Hindlimb muscle (tissue), 1 donor: ENCODE data around the gene TFAP2D. TPM values are rescaled to one million over a fixed set of nuclear protein-coding genes. Genes with fewer than 3 reads are reported as not detected.

Experiments
- DNase-seq: peaks from one replicate; pipeline ENCODE4 v3.0.0-alpha.2; 2013
- polyA plus RNA-seq: library from polyadenylated mRNA; unstranded; fragments of 120-200 nt; gene quantifications from one replicate; pipeline ENCODE4 v1.2.1, GENCODE V29; 2013; ENCODE audit not compliant: insufficient read length

Gene TFAP2D
- not detected for polyA plus RNA-seq

DNA sequence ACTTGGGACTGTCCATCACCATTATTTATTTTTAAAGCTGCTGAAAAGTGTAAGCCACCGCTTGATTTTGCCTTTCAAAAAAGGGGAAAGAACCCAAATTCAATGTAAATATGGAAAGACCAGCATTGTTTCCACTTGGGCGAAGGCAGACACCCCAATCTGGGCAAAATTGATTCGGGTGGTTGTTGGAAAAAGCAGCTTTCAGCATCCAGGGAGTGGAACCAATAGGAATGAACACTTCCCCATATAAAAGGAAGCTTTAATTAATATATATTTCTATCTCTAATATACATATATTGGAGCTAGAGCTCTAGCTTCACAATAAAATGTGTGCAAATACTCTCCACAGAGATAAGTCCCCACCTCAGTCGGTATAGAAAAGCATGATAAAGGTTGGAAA is at the start of gene TFAP2D:
TFAP2D (plus strand) TSS at position 301 of the 400 bp plus-strand sequence. CDS start 530 bp downstream, outside the sequence.
- DNase-seq: no peak

DNA sequence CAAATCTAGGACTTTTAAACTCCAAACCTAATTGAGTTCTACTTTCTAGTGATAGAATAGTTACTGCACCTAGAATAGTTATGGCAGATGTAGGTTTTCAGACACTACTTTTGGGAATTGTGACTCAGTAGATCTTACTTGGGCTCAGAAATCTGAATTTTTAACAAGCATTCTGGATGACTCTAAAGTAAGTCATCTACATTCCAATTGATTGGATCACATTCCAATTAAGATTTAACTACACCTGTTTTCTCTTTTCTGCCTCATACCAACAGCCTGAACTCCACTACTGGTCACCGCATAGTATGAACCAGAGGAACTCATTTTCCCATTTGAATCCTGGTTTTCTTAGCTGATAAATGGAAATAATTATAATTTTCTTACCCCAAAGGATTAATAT is 49.5 kb upstream of the TFAP2D start:
- no peak for DNase-seq

DNA sequence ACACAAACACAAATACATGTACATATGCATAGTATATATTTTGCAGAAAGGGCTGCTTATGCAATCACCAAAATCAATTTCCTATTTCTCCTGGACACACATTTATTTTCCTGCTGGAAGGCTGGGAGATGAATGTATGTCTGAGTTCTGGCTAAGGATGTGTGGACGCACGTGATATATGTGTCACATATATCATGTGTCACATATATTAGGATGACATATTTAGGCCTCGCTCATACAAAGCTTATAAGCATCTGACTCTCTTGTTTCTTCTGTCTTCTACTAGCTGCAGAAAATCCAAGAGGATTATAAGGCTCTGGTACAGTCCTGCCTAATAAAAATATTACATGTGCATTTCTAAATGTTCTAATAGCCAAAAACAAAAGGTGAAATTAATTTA is 47.2 kb upstream of the TFAP2D start:
- DNase-seq: no peak

DNA sequence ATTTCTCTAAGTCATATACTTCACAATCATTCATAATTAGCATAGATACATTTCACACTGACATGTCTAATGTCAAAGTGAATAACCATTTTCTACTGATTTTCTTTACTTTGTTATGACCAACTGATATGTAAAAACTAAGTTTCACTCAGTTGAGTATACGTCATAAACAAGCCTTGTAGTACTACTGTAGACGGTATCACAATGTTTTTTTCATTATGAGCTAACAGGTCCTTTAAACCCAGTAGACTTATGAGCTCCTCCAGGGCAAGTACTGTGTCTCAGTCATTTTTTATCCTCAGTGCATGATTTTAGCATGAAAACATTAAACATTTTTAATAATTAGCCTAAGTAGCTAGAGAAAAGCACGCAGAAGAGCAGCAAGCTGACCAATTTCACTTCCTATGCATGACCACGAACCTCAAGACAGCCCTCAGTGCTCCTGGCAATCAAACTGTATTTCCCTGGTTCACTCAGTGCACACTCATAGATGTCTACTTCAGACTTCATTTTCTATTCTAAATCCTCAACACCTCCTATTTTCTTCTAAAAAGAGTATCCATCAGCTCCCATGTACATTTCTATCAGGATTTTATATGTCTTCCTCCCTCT is 32.0 kb upstream of the TFAP2D start:
- no peak for DNase-seq

DNA sequence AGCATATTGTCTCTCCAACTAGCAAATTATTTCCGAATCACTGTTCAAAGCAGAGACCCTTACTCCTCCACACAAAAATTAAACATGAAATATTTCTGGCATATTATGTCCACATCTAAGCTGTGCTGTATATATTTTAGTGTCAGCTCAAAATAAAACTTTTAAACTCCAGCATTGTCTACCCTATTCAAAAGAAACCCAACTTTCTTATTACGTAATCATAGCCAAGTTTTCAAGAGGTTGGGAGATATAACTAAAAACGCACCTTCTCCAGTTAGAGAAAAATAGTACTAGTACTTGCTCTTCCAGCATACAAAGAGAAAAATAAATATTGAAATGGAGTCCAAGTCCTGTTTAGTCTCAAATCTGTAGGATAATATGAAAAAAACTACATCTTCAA is 24.1 kb upstream of the TFAP2D start:
- DNase-seq: no peak

DNA sequence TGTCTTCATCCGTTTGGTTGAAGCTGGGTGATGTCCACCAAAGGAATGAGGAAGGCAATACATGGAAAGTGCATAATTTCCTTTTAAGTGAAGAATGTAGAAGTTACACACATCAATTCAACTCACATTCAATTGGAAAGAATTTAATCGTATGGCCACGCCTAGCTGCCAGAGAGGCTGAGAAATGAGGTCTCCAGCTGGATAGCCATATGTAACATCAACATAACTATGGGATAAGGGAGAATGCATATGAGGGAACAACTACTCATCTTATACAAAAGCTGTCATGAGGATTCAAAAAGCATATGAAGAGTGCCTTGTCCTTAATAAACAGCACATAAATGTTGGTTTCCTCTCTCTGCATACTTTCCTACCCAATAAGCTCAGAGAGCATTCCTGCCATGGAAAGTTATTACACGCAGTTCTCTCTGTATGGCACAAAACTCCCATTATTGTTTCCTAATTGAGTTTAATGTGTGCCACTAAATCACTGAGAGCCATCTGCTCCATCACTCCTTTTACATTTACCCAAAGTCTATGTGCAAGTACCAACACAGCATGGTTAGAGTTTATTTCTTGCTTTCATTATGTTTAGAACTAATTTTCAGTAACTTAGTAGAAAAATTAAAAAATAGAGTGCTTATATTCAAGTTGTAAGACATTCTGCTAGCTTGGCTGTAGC is 21.4 kb upstream of the TFAP2D start:
- DNase-seq: no peak

DNA sequence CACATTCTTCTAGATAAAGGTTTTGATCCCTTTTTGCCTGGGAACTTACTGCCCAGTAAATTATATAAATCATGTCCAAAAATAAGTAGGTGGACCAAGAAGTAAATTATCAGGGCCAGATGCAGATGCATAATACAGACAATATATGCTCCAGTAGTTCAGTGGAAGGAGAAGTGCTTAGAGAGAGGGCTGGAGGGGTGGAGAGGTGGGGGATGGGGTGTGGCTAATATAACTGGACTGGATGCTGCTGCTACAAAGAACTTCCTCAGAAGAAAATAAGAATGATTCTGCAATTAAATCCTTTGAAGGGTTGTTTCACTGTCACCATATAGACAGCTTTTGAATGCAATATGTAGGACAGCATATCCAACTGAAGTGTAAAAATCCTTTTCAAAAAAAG is 14.8 kb upstream of the TFAP2D start:
- DNase-seq: no peak

DNA sequence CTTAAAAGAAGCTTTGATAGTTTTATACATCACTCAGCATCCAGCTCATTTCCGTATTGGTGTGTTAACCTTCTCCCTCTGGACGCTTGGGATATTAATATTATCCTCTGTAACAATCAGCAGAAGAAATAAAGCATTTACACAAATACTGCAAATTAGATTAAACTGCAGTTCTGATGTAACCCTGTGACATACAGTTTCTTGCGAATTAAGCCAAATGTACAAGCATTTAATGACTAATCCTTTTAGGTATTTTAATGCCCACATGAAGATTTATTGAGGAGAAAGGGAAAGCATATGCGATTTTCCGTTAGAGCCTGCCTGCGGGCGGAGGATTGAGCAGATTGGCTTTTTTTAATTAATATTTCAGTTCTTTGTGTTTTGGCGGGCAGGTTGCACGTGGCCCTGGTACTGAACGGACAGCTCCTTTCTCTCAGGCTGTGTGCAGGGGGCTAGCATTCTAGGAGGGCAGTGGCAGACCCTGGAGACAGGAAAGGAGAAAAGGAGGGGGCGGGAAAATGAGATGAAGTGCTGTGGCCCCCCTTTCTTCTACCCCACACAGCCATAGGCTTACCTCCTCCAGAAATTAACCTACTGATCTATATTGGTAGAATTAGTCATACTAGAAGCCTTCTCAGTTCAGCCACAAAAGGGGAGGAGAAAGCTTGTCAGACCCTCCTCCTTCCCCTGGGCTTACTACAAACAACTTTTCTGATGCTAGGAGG is 14.1 kb upstream of the TFAP2D start:
- peak; percentile 4 for DNase-seq

- DNase-seq: no peak
These were observed 6.8 kb upstream of the TFAP2D start for GRCh38 chr6:50706575-50706974.

DNA sequence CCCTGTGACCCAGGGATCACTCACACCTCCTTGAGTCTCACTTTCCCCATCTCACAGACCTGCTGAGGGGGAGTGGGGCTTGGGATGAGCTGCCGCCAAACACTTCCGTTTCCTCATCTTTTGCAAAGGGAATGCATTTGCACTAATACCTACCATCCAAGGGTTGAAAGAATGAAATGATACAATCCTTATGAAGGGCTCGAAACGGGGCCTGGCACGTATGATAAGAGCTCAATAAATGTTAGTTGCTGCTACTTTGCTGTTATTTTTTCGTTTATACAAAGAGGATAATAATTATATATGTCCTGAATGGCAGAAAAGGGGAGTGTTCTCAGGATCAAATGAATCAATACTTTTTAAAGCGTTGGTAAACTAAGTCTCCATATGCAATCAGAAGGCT is 6.1 kb upstream of the TFAP2D start:
- DNase-seq: no peak

GRCh38 chr6:50707652-50708300 is 5.5 kb upstream of the TFAP2D start:
- peak; percentile 1 for DNase-seq

GRCh38 chr6:50708664-50709365 is 4.5 kb upstream of the TFAP2D start:
- no peak for DNase-seq

GRCh38 chr6:50709366-50709734 is 4.0 kb upstream of the TFAP2D start:
- no peak for DNase-seq

DNA sequence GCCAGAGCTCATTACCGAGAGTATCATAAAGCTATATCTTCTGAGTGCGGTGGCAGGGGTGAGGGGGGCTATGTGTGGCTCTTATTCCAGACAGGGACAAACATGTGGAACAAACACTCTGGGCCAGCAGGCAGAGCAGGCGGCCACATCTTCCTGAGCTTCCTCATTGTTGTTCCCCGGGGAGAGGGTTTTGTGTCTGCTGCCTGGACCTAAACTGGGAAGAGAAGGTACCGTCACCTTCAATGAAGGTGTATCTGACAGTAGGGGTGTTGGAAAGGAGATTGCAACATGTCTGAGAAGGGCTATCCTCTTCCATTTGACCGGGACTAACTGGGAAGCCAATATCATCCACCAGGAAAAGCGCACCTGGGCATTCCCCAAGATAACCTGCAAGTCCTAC is 1.6 kb upstream of the TFAP2D start:
- no peak for DNase-seq

DNA sequence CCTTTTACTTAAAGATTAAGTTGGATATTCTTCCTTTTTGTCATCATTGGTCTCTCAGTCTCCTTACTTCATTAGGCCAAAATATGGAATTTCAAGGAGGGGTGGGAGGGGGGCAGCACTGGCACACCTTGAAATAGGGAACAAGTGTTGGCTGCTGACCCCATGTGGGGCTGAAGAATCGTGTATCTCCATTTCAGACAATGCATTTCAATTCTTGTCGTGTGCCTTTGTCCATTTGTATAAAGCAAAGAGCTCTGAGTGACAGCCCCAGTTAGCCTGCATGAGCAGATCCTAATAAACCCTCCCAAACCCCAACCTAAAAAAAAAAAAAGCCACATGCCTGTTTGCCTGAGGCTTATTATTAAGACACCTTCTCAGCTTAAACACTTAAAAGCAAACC is 1.0 kb upstream of the TFAP2D start:
- no peak for DNase-seq

GRCh38 chr6:50713977-50714486 is 706 bp downstream of the TFAP2D start:
- no peak for DNase-seq

DNA sequence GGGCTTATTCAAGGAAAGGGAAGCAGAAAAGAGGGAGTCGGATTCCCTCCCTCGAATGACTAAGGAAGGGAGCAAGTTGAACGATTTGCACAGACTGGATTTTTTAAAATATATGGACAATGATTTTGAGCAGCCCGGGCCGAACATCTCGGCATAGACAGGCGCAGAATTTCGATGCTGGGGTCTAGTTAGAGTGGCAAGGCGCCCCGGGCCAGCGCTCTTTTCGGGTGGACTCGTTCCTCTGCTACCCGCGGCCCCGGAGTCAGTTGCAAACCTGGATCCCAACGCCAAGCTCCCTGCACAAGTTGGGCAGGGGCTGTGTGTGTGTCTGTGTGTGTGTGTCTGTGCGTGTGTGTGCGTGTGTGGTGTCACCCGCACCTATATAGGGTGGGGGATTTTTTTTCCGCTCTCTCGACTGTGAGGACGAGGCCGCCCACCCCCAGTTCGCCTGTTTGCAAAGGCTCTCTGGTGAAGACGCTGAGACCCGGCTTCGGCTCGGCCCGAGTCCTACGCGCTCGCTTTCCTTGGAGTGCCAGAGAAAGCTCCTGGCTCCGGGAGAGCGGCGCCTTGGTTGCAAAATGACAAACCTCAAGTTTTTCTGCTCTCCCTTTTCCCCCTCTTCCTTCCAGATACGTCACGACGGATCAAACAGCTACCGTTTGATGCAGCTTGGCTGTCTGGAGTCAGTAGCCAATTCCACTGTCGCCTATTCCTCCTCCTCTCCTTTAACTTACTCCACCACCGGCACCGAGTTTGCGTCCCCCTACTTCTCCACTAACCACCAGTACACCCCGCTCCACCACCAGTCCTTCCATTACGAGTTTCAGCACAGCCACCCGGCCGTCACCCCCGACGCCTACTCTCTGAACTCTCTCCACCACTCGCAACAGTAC is 1.4 kb downstream of the TFAP2D start:
- DNase-seq: no peak

GRCh38 chr6:50716899-50717509 is 3.7 kb downstream of the TFAP2D start:
- no peak for DNase-seq

DNA sequence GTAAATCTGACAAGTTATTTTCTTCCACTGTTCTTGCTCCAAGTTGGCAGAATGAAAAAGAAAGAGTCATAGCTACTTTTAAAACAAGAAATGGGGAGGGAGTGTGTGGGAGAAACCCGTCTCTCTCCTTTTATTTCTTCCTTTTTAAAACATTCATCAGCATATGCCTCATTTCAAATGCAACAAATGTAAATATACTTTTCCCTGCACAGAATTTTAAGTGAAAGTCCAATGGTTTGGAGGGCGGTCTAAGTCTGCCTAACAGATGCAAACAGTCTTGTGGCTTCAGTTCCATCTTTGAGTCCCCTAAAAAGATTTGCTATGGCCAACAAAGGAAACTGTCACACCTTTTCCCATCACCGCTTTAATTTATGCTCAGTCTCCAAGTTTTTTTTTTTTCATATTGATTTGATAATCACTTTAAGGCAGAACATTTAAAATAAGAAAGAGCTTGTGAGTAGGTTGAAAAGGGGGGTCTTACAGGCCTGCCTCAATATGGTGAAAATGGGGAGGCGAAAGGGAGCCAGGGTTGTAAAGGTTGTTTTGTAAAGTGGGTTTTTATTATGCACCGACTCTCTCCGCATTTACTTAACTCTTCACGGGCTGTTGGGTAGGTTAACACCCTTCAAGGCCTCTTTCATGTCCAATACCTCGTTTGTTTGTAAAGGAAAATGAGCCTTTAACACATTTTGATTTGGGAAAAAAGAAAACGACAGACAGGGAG is 4.6 kb downstream of the TFAP2D start:
- DNase-seq: no peak

DNA sequence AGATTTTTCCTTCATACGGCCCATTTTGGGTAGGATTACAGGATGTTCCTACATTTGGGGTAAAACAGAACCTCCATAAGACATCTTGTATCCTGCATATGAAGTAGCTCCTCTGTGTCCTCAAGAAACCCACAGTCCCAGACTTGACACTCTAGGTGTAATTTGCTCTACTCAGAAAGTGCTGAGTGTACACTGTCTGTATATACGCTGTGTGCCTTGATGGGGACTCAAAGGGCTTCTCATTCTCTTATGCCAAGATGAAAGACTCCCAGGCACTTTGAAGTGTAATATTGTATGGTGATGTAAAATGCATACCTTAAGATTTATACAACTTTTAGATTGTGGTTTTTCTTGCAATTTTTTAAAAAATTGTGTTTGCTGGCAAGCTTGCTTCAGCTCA is 5.2 kb downstream of the TFAP2D start:
- DNase-seq: no peak
